Measurements from ENCODE around the gene MS4A7.

Gene MS4A7

DNA sequence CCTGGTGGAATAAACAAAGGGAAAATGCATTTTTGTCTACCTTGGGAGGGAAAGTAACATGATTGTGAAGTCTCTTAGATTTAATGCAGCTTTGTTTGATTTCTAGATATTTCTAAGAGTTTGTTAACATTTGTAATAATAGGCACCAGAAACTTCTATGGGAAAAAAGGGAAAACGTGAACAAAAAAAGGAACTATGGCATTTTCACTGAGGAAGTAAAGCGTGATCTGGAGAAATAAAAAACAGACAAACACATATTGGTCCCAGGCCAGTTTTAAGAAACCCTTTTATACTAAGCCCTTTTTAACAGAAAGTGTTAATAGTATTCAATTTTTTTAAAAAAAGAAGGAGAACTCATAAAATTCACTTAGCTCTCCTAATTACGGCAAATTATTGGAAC lies 6.9 kb upstream of the MS4A7 start:
- no peak for DNase-seq

DNA sequence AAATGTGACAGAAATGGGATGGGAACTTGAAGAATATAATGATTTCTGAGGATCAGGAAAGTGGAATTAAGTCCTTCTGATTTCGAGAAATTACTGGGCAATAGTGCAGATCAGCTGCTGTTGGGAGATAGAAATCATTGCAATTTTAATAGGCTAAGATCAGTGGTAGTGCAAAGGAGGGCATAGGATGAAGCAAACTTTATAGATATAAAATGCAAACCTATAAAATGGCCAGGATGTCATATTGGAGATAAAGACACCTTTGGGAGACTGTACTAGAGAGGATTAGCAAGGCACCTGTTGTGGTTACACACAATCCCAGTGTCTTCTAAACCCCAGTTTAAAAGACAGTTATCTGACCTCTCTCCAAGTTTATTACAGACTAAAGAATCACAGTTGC lies 6.5 kb upstream of the MS4A7 start:
- no peak for DNase-seq

GRCh38 chr11:60372767-60373166 lies 5.6 kb upstream of the MS4A7 start:
- DNase-seq = no peak

DNA sequence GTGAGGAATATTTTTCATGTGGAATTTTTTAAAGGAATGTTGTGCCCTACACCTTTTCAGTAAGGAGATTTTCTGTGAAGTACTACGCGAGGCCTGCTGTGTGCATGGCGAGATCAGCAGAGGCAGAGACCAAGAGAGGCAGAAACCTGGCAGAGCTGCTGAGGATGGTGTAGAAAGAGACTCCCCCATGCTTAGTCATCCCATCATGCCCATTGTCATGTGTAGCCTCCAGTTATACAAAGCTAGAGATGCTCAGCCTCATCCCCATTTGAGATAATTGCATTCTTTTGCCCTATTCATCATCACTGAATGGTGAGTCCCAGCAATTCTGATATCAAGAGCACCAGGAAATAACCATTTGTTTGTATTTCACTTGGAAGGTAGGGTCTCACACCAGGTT lies 3.0 kb upstream of the MS4A7 start:
- no peak for DNase-seq

GRCh38 chr11:60376601-60377000 lies 1.7 kb upstream of the MS4A7 start:
- no peak for DNase-seq

DNA sequence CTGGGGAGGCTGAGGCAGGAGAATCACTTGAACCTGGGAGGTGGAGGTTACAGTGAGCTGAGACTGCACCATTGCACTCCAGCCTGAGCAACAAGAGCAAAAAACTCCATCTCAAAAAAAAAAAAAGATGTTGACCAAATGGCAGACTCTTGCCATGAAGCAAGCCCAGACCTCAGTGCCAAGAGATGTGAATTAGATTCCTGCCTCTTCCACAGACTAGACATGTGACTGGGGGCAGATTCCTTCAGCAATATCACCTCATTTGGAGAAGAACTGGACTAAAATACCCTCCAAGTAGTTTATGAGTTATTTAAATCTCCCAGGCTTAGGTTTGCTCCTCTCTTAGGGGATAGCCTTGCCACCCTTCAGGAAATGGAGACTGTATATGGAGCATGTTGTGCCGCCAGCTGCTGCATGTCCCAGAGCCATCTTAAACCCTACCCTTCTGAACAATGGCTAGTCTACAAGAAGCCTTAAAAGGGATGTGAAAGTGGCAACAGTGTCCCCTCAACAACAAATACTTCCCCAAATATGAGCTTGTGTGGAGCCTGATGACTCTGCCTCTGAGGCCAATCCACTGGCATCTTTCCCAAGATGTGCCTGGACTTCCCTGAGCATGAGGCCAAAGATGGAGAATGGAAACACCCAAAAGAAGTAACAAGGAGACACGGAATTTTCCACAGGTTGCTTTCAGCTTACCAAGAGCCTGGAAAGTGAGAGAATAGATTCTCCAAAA lies 763 bp upstream of the MS4A7 start:
- DNase-seq = peak in 1 of 2 experiments; percentile 11

- peak in 1 of 2 experiments; percentile 27 for DNase-seq
Observed at GRCh38 chr11:60389279-60389910, 11.1 kb downstream of the MS4A7 start.

DNA sequence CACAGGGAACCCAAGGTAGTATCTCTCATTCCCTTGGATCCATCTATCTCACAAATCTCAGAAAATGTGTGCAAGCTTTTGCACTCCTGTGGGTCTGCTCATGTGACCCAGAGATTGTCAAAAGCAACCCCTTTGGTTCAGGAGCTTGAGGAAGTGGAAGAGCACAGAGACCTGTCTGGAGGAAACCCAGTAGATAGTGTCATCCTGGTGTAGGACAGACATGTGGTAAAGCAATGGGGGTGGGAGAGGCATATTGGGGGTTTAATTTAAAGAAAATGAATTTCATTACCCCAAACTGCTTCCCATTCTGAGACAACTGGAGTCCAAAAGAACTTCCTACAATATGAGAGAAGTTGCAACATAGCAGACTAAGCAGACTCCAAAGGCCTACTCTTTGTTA lies 12.1 kb downstream of the MS4A7 start:
- DNase-seq = no peak

GRCh38 chr11:60392361-60392760 lies 14.0 kb downstream of the MS4A7 start:
- no peak for DNase-seq

DNA sequence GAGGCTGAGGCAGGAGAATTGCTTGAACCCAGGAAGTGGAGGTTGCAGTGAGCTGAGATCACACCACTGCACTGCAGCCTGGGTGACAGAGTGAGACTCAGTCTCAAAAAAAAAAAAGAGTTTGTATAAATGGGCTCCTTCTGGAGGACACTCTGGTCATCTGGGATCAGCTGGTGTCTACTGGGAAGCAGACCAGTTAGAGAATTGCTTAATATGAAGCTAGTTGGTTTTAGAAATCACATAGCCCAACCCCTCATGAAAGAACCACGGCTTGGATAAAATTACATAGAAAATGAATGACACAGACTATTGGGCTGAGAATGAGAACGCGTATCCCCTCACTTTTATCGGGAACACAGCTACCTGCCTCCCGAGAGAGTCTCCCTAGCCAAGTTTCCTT lies 14.7 kb downstream of the MS4A7 start:
- DNase-seq = no peak

- DNase-seq = no peak
Observed at GRCh38 chr11:60394666-60395380, 16.5 kb downstream of the MS4A7 start.

GRCh38 chr11:60396382-60396781 lies 18.1 kb downstream of the MS4A7 start, which contains the start of gene MS4A14:
Gene MS4A14, plus strand, starts transcription at chr11:60396459. Its CDS starts 120 bp downstream, at chr11:60396579.
- DNase-seq = no peak

DNA sequence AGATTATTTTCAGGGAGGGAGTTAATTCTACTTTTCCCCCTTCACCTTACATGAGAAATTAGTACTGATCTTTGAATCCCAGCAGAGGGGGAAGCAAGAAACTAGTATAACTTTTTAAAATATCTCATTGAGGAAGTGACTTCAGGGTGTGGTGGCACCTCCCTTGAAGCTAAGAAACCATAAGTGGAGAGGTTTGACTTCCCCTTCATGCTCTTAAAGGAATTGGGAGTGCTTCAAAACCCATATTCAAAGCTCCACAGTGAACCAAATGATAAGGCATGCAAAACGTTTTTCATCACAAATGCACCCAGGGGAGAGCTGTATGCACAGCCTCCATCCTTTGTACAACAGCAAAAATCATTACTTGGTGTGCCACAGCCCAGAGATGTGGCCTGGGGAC lies 18.5 kb downstream of the MS4A7 start:
- peak; percentile 50 to 51 for DNase-seq

GRCh38 chr11:60420015-60420414 lies 41.7 kb downstream of the MS4A7 start:
- DNase-seq = no peak

GRCh38 chr11:60422609-60423008 lies 44.3 kb downstream of the MS4A7 start:
- no peak for DNase-seq

DNA sequence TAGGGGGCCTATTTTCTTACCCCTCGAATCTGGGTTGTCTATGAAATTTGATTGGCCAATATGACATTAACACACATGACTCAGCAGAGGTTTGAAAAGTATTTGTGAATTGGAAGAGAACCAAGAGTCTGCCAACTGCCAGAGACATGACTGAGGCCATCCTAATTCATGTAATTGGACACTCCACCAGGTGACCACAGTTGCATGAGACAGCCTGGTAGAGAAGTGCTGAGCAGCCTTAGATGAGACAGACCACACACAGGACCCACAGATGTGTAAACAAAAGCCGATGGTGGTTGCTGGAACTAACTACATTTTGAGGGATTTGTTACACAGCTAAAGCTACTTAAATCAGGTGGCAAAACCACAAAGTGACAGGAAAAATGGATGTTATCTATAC lies 50.2 kb downstream of the MS4A7 start:
- no peak for DNase-seq

- no peak for DNase-seq
Observed at GRCh38 chr11:60429272-60429671, 50.9 kb downstream of the MS4A7 start, which contains the start of gene MS4A5. Gene MS4A5, plus strand, starts transcription at chr11:60429572. Its CDS starts 103 bp downstream, at chr11:60429675.

DNA sequence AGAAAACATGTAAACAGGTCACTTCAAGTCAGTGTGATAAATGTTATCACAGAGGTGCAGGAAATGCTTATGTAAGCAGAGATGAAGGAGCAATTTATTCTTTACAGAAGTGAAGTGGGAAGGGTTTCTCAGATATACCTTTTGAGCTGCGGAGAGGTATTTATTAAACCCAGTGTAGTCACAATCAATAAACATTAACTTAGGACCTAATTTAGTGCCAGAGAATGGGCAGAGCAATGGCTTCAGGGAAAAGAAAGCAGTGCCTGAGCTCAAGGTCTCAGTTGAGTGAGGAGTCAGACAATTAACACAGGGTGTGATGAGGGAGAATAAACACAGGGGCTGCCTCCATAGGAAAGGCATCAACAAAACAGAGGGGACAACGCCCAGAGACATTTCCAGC lies 52.9 kb downstream of the MS4A7 start:
- DNase-seq = no peak

GRCh38 chr11:60433401-60433800 lies 55.1 kb downstream of the MS4A7 start:
- no peak for DNase-seq

Measured in AML-193 (cell line).